Mononuclear cell (primary cell): ENCODE measurements around the gene GBF1. TPM values are rescaled to one million over a fixed set of nuclear protein-coding genes. Genes with fewer than 3 reads are reported as not detected.
A peak's percentile ranks its signal among the peaks of the same experiment; 100 is the strongest.

Experiments
- H3K27me3 ChIP-seq: 2 replicates; pipeline ENCODE4 v1.6.0; 2011; ENCODE audit warnings: low read length, control low read depth; ENCODE audit not compliant: insufficient read depth
- H3K4me1 ChIP-seq: 2 replicates; pipeline ENCODE4 v1.5.1; 2011; ENCODE audit warnings: mild to moderate bottlenecking, low read length, control low read depth; ENCODE audit not compliant: insufficient read depth
- H3K4me3 ChIP-seq: 2 replicates; pipeline ENCODE4 v1.5.1; 2011; ENCODE audit warnings: mild to moderate bottlenecking, low read length, moderate library complexity
- H3K9me3 ChIP-seq: 2 replicates; pipeline ENCODE4 v1.5.1; 2011; ENCODE audit warnings: low read depth, mild to moderate bottlenecking, control low read depth, low read length
- total RNA-seq: library from RNA; depleted of rRNA; stranded (reverse); fragments of >200 nt; gene quantifications from one replicate; pipeline ENCODE4 v1.2.3, GENCODE V29; 2012

Gene GBF1
- total RNA-seq, 1 donor = 16.7 TPM

GRCh38 chr10:102424145-102424544 is 178.8 kb downstream of the GBF1 start:
- no peak overlapping the region for H3K4me3 ChIP-seq
- H3K4me1 ChIP-seq = peaks cover 33% of the 10 kb centered on the region
- H3K27me3 ChIP-seq = peaks cover 1% of the 10 kb centered on the region
- no peaks in the 10 kb centered on the region for H3K9me3 ChIP-seq

DNA sequence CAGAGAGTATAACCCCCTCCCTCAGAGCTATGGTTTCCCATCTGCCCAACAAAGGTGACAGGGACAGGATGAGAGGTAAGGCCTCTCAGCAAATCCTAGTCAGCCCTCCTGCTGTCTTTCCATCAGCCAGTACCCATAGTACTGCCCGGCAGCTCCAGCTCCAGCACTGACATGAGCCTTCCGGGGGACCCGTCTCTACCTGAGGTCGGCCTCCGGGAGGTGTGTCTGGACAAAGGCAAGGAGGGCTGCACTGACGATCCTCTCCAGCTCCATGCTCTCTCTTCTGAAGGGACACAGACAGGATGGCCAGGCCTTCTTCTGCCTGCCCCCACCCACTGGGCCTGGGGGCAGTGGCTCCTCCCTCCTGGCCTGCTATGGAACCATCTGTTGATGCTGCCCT is 179.6 kb downstream of the GBF1 start:
- Histone ChIP-seq H3K9me3 (no peaks in the 10 kb centered on the region), H3K27me3 (no peaks in the 10 kb centered on the region), H3K4me1 (peaks cover 26% of the 10 kb centered on the region), H3K4me3 (no peak overlapping the region)

- no peaks in the 10 kb centered on the region for H3K9me3 ChIP-seq
- no peak overlapping the region for H3K4me3 ChIP-seq
- peaks cover 20% of the 10 kb centered on the region for H3K4me1 ChIP-seq
- H3K27me3 ChIP-seq = no peaks in the 10 kb centered on the region
These were observed 180.1 kb downstream of the GBF1 start for GRCh38 chr10:102425444-102425843.

DNA sequence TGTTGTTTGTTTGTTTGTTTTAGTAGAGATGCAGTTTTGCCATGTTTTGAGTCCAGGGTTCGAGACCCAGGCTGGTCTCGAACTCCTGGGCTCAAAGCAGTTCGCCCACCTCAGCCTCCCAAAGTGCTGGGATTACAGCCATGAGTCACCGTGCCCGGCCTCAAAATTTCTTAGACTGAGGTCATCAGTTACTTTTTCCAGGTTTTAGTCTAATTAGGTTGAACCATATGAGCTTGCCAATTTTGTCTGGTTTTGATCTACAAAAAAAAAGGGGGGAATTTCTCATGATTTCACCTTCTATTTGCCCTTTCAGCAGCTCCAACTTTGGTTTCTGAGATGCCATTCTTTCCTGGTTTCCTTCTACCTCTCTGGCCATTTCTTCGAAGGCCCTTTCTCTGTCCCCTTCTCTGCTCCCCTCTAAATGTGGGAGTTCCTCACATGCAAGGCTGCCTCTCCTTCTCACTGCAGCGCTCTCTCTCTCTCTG is 181.5 kb downstream of the GBF1 start:
- H3K9me3 ChIP-seq = no peaks in the 10 kb centered on the region
- no peak overlapping the region for H3K4me3 ChIP-seq
- H3K27me3 ChIP-seq = no peaks in the 10 kb centered on the region
- H3K4me1 ChIP-seq = peaks cover 22% of the 10 kb centered on the region

DNA sequence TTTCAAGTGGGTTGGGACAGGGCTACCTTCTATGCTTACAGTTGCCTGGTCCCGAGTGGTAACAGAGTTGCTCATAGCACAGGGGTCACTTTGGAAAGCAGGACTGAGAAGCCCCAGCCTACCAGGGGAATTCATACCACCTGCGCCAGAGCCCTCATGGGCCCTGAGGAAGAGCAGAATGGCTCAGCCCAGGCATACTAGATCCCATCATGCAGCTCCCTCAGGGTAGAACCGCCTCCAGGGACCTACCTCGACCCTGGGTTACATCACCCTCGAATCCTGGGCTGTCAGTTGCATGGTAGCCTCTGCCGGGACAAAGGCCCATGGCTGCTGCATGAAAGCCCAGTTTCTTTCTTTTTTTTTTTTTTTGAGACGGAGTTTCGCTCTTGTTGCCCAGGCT is 184.1 kb downstream of the GBF1 start:
- Histone ChIP-seq H3K4me3 (no peak overlapping the region), H3K27me3 (no peaks in the 10 kb centered on the region), H3K4me1 (peaks cover 27% of the 10 kb centered on the region), H3K9me3 (no peaks in the 10 kb centered on the region)

GRCh38 chr10:102431452-102432124 is 186.3 kb downstream of the GBF1 start:
- Histone ChIP-seq H3K27me3 (no peaks in the 10 kb centered on the region), H3K4me3 (peak overlapping the region; percentile 76), H3K9me3 (no peaks in the 10 kb centered on the region), H3K4me1 (peaks cover 47% of the 10 kb centered on the region)

Other genes with a start within 250 kb of the GBF1 start
- gene ARMH3, start 189.4 kb upstream of the GBF1 start, total RNA-seq = 10.4 TPM
- gene HPS6, start 180.2 kb upstream of the GBF1 start, total RNA-seq = 22.6 TPM
- gene LDB1, start 125.2 kb upstream of the GBF1 start, total RNA-seq = 59.0 TPM
- gene PPRC1, start 112.5 kb upstream of the GBF1 start, total RNA-seq = 12.1 TPM
- gene NOLC1, start 93.1 kb upstream of the GBF1 start, total RNA-seq = 19.8 TPM
- gene ELOVL3, start 19.2 kb upstream of the GBF1 start, total RNA-seq = not detected
- not detected for gene PITX3, start 4.0 kb upstream of the GBF1 start, total RNA-seq
- gene NFKB2, start 150.2 kb downstream of the GBF1 start, total RNA-seq = 67.1 TPM
- 4.1 TPM for gene PSD, start 173.3 kb downstream of the GBF1 start, total RNA-seq
- gene FBXL15, start 175.3 kb downstream of the GBF1 start, total RNA-seq = 4.7 TPM
- gene CUEDC2, start 187.0 kb downstream of the GBF1 start, total RNA-seq = 16.0 TPM
- 0.10 TPM for gene C10orf95, start 206.0 kb downstream of the GBF1 start, total RNA-seq